CD4-positive, alpha-beta T cell (primary cell): ENCODE results near the gene CITED4. TPM values are rescaled to one million over a fixed set of nuclear protein-coding genes. Genes with fewer than 3 reads are reported as not detected.

Experiments used
- ATAC-seq: fragments of 200-7000 bp; cut with Tn5 transposase; one replicate; pipeline ENCODE4 v1.10.0; 2022; ENCODE audit warnings: mild to moderate bottlenecking; ENCODE audit not compliant: poor library complexity
- CTCF ChIA-PET: fragments of 350-600 bp; sonication (Branson Sonifier 250); formaldehyde crosslinking; loops from one replicate; lab custom pipeline; 2021; ENCODE audit warnings: antibody characterized with exemption, inconsistent platforms; lab: Charles Lee
- POLR2A ChIA-PET: fragments of 350-600 bp; sonication (Branson Sonifier 250); formaldehyde crosslinking; loops from one replicate; lab custom pipeline; 2021; ENCODE audit warnings: antibody characterized with exemption, inconsistent platforms; lab: Charles Lee
- DNase-seq, 14 experiments: peaks; one replicate each; pipeline ENCODE4 v3.0.0-alpha.2; 2013 to 2020; ENCODE audit warnings: mixed read lengths in 2 of 14
- H3K27ac ChIP-seq, 2 donors: one replicate each; pipeline versions ENCODE4 v1.5.1 to v1.7.0; 2013; ENCODE audit warnings: low read length in 2 of 2, low read depth in 1 of 2, mild to moderate bottlenecking in 1 of 2
- H3K27me3 ChIP-seq, 2 experiments: 1 replicate in 1 of 2; 2 replicates in 1 of 2; pipeline versions ENCODE4 v1.6.1 to v1.7.0; 2013; ENCODE audit warnings: low read length in 2 of 2, control low read depth in 1 of 2, mild to moderate bottlenecking in 1 of 2, moderate library complexity in 1 of 2; ENCODE audit not compliant: insufficient read depth in 2 of 2, control insufficient read depth in 1 of 2
- H3K36me3 ChIP-seq: one replicate; pipeline ENCODE4 v1.6.1; 2013; ENCODE audit warnings: low read length, control low read depth; ENCODE audit not compliant: insufficient read depth
- H3K4me1 ChIP-seq: one replicate; pipeline ENCODE4 v1.6.1; 2013; ENCODE audit warnings: low read length, control low read depth; ENCODE audit not compliant: insufficient read depth
- H3K4me3 ChIP-seq: one replicate; pipeline ENCODE4 v1.5.1; 2013; ENCODE audit warnings: mild to moderate bottlenecking, low read length, moderate library complexity
- H3K9me3 ChIP-seq, 2 experiments: 1 replicate in 1 of 2; 2 replicates in 1 of 2; pipeline versions ENCODE4 v1.6.1 to v1.7.0; 2013; ENCODE audit warnings: low read length in 2 of 2, mild to moderate bottlenecking in 2 of 2, control low read depth in 1 of 2, moderate library complexity in 1 of 2; ENCODE audit not compliant: control insufficient read depth in 1 of 2, insufficient read depth in 1 of 2
- H3K27ac Mint-ChIP-seq: one replicate; pipeline ENCODE4 v1.8.0; 2020; ENCODE audit warnings: mixed read lengths
- H3K27me3 Mint-ChIP-seq: one replicate; pipeline ENCODE4 v1.8.0; 2021; ENCODE audit warnings: mixed read lengths
- H3K36me3 Mint-ChIP-seq: one replicate; pipeline ENCODE4 v1.8.0; 2021; ENCODE audit warnings: low read depth, mixed read lengths
- H3K4me1 Mint-ChIP-seq: one replicate; pipeline ENCODE4 v1.8.0; 2021; ENCODE audit warnings: low read depth, mixed read lengths
- H3K4me3 Mint-ChIP-seq: one replicate; pipeline ENCODE4 v1.8.0; 2020; ENCODE audit warnings: mild to moderate bottlenecking, mixed read lengths
- H3K9me3 Mint-ChIP-seq: one replicate; pipeline ENCODE4 v1.8.0; 2020; ENCODE audit warnings: mixed read lengths
- intact Hi-C, 2 experiments: fragments of 100-400 bp; cut with DNase I in 1 of 2; cut with micrococcal nuclease in 1 of 2; formaldehyde crosslinking; loops; one replicate each; pipeline versions ENCODE4 v1.15.1 to v1.9.0; 2023 to 2025; cut with DNase I, micrococcal nuclease
- total RNA-seq, 174 experiments: library from RNA in 2 of 174; stranded (reverse) in 2 of 174; gene quantifications; one replicate each; pipeline ENCODE4 v1.2.3 and lab custom pipeline; 2021 to 2026
- TF ChIP-seq, protein P1 (sequence below): fragments of 200-600 bp; IDR thresholded peaks from one replicate; pipeline ENCODE4 v1.8.0; 2022; ENCODE audit warnings: antibody characterized with exemption, mild to moderate bottlenecking

CITED4 gene
- total RNA-seq, 2 experiments from 2014 or later: 51.6 to 52.0 TPM

DNA sequence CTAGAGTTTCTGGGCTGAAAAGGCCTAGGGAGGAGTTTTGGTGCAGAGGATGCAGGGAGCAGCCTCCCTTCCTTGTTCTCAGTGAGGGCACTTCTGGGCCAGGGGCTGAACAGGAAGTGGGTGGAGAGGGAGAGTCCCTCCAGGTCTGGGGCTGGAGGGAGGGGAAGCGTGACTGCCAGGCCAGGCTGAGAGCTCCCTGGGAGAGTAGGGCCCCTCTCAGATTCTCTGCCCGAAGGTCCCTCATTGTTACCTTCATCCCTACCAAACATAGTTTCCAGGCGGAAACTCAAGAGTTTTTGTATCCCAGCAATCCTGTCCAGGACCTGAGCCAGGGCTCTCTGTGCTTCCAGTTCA lies 36.8 kb downstream of the CITED4 start:
- no peak for ATAC-seq
- no peak overlapping the region for H3K4me3 Mint-ChIP-seq

GRCh38 chr1:40824591-40825434 lies 37.4 kb downstream of the CITED4 start:
- Mint-ChIP-seq H3K9me3 (no peaks in the 10 kb centered on the region), H3K4me1 (peaks cover 18% of the 10 kb centered on the region), H3K27ac (no peak overlapping the region), H3K36me3 (no peaks in the 10 kb centered on the region), H3K4me3 (no peak overlapping the region), H3K27me3 (no peaks in the 10 kb centered on the region)
- Histone ChIP-seq H3K36me3 (no peaks in the 10 kb centered on the region), H3K9me3 (no peaks in the 10 kb centered on the region), H3K4me3 (no peak overlapping the region), H3K27me3 (no peaks in the 10 kb centered on the region), H3K4me1 (peaks cover 16% of the 10 kb centered on the region), H3K27ac (no peak overlapping the region)
- no peak for DNase-seq
- POLR2A ChIA-PET: no interaction called here
- no peak for ATAC-seq
- intact Hi-C loops: no loop called here
- CTCF ChIA-PET: no interaction called here
- TF ChIP-seq, protein P1, sequence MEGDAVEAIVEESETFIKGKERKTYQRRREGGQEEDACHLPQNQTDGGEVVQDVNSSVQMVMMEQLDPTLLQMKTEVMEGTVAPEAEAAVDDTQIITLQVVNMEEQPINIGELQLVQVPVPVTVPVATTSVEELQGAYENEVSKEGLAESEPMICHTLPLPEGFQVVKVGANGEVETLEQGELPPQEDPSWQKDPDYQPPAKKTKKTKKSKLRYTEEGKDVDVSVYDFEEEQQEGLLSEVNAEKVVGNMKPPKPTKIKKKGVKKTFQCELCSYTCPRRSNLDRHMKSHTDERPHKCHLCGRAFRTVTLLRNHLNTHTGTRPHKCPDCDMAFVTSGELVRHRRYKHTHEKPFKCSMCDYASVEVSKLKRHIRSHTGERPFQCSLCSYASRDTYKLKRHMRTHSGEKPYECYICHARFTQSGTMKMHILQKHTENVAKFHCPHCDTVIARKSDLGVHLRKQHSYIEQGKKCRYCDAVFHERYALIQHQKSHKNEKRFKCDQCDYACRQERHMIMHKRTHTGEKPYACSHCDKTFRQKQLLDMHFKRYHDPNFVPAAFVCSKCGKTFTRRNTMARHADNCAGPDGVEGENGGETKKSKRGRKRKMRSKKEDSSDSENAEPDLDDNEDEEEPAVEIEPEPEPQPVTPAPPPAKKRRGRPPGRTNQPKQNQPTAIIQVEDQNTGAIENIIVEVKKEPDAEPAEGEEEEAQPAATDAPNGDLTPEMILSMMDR: no peak

More for the DNA sequence above, 36.8 kb downstream of the CITED4 start:
- Mint-ChIP-seq H3K36me3 (no peaks in the 10 kb centered on the region), H3K27ac (no peak overlapping the region), H3K4me1 (peaks cover 18% of the 10 kb centered on the region), H3K9me3 (no peaks in the 10 kb centered on the region), H3K27me3 (no peaks in the 10 kb centered on the region)
- Histone ChIP-seq H3K27me3 (no peaks in the 10 kb centered on the region), H3K4me1 (peaks cover 16% of the 10 kb centered on the region), H3K36me3 (no peaks in the 10 kb centered on the region), H3K27ac (no peak overlapping the region), H3K4me3 (no peak overlapping the region), H3K9me3 (no peaks in the 10 kb centered on the region)
- peak in 1 of 14 experiments; percentile 21 for DNase-seq
- CTCF ChIA-PET: no interaction called here
- intact Hi-C loops: no loop called here
- TF ChIP-seq, protein P1: no peak
- POLR2A ChIA-PET: no interaction called here

DNA sequence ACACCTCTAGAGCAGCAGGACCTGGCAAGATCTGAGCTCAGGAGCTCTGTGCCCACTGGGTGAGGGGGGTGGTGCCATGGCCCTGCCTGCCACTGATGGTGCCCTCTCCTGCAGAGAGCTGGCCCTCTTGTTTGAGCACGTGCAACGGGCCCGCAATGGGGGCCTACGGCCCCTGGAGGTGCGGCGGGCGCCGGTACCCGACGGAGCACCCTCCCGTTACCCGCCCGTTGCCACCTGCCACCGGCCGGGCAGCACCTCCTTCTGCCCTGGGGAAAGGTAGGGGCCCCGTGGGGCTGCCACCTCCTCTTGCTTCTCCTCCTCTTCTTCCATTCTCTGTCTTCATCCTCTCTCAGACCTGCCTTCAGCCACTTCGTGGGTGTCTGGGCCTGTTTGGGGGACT lies 38.2 kb downstream of the CITED4 start:
- Histone ChIP-seq H3K4me3 (no peak overlapping the region), H3K4me1 (peaks cover 20% of the 10 kb centered on the region), H3K27ac (no peak overlapping the region), H3K9me3 (no peaks in the 10 kb centered on the region), H3K27me3 (no peaks in the 10 kb centered on the region), H3K36me3 (no peaks in the 10 kb centered on the region)
- DNase-seq: no peak
- H3K4me3 Mint-ChIP-seq: no peak overlapping the region
- intact Hi-C loops: no loop called here
- peaks cover 18% of the 10 kb centered on the region for H3K4me1 Mint-ChIP-seq
- no peaks in the 10 kb centered on the region for H3K9me3 Mint-ChIP-seq
- TF ChIP-seq, protein P1: no peak
- no peaks in the 10 kb centered on the region for H3K36me3 Mint-ChIP-seq
- ChIA-PET POLR2A (no interaction called here), CTCF (no interaction called here)
- H3K27ac Mint-ChIP-seq: no peak overlapping the region
- no peaks in the 10 kb centered on the region for H3K27me3 Mint-ChIP-seq
- no peak for ATAC-seq
